CD4-positive, alpha-beta T cell treated with Interleukin-10 for 1 hour (primary cell): ENCODE results near the gene CCDC187.
"Not testable (repeated sequence)": the region's sequence is repeated elsewhere in the genome, so short reads cannot be mapped to it uniquely, and the experiment has no call there.

ENCODE experiments used
- DNase-seq: peaks from one replicate; pipeline ENCODE4 v3.0.0-alpha.2; 2020

CCDC187 gene

DNA sequence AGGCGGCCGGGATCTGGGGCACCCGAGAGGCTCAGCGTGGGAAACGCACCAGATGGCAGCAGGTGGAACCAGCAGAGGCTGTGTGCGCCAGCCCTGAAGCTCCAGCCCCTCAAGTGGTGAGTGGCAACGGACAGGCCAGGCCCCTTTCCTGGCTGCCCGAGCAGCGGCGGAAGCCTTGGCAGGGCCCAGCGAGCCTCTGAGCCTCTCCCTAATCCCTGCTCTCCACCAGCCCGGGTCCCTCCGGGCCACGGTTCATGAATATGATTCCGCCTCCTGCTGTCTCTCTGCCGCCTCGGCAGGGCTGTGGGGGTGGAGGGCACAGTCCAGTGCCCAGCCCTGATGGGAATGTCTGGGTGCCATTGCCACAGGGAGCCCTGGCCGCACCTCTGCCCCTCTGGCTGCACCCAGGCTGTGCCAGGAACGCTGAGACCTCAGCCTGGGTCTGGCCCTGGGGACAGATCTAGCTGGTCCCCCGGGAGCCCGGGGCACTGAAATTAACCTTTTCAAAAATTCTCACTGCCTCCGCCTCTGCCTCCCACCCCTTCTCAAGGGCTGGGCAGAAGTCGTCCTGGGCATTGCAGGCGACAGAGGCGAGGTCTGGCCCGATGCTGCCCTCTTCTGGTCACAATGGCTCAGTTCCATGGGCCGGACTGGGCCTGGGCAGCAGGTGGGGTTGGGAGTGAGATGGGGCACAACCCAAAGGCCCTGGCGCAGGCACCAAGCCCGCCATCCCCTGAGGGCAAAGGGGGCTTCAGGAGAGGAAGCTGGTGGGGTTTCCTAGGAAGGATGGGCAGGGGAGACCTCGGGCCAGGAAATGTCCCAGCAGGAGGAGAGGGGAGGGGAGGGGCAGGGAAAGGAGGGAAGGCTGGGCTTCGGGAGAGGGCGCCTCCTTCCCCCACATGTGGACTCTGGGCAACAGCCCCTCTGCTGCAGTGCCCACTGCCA lies 20.3 kb downstream of the CCDC187 start:
- DNase-seq = peak; percentile 76

DNA sequence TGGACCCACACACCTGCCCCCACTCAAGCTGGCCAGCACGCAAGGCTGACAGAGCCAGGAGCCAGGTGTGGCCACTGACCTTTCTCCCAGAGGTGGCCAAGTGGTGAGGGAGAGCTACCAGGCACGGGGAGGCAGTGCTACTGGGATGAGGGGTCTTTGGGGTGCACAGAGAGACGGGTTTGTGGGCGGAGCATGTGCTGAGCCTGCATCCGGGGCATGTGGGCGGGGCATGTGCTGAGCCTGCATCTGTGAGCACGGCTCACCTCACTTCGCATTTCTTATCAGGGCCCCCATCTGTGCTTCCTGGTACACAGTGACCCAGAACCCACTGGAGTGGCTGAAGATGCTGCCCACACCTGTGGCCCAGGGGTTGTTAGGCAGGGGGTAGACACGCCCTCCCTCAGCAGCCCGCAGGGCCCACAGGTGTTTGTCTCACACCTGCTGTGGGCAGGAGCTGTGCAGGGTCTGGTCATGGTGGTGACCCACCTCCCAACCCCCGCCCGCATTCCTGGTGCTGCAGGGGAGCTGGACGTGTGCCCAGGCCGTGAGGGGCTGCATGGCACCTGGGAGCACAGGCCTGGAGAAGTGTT lies 21.5 kb downstream of the CCDC187 start:
- DNase-seq = no peak

DNA sequence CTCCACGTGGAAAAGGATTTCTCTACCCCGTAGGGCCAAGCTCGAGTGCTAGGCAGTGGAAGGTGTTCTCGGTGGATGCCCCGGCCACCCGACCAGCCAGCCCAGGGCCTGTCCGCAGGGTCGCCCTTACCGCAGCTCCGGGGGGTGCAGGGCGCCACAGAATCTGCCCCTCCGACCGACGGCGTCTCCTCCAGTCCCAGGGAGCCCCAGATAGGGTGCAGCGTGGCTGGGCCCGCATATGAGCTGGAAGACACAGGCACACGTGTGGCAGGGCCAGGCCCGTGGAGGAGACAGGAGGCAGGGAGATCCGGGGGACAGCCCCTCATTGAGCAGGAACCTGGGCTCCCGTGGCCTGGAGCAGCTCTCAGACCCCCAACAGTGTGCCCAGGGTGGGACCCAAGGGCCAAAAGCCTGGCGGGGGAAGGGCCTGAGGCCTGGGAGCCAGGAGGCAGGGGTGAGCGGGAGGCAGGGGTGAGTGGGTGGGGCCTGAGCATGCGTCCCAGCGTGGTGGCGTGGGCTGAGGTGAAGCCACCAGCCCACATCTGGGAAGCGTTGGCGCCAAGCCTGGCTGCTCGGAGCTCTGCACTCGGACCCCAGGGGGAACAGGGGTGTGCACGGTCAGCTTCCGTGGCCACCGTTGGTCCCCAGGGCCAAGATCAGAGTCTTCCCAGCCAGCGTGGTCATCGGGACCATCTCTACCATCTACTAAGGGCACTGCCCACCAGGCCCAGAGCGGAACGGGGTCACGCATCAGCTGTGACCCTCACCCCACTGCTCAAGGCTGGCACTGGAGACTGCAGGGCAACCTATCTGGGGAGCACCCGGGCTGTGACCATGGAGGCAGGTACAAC lies 22.2 kb downstream of the CCDC187 start:
- no peak for DNase-seq

DNA sequence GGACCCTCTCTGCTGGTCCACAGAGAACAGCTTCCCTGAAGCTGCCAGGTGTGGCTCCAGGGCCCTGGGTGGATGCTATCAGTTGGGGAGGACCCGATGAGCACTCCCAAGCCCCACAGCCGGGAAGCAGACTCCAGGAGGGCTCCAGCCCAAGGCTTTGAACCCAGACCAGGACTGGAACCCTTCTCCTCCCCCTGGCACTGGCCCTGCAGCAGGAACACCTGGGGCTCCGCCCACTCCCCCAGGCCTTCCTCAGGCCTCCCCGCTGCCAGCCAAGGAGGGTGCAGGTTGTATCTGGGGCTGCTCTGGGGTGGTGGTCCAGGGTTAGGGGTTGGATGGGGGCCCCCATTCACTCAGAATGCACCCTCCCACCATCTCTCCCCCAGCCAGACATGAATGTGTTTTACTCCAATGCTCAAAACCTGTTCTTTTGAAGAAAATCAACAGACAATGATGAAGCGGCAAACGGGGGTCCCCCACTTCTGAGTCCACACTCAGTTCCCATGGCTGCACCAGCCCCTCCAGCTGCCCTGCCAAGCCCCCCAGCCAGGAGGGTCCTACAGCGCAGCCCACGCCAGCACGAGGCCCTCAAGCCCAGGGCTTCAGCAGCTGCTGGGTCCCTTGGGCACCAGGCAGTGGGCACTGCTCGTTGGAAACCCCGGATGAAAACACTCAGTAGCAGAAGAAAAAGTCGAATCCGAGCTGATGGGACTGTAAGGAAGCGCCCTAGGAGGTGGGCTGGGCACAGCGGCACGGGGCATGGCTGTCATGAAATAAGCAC lies 23.2 kb downstream of the CCDC187 start:
- no peak for DNase-seq

DNA sequence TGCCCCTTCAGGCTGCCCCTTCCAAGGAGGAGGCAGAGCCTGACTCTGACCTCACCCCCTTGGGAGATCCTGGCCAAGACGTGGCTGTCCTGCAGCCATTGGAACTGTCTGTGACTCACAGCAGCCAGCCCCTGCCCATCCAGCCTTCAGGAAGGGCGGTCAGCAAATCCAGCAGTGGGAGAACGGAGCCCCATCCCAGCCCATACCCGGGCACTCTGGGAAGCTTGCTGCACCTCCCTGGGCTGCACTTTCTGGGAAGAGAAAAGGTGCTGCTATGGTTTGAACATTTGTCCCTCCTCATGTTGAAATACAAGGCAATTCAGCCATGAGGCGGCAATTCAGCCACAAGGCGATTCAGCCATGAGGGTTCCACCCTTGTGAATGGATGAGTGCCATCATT lies 24.4 kb downstream of the CCDC187 start:
- no peak for DNase-seq

DNA sequence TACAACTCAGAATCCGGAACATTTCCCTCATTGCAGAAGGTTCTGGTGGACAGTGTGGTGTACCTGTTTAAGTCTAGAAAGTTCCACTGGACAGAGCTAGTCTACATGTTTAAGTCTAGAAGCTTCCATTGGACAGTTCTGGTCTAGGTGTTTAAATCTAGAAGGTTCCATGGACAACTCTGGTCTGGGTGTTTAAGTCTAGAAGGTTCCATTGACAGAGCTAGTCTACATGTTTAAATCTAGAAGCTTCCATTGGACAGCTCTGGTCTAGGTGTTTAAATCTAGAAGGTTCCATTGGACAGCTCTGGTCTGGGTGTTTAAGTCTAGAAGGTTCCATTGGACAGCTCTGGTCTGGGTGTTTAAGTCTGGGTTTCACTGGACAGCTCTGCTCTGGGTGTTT lies 25.0 kb downstream of the CCDC187 start:
- DNase-seq = no peak

DNA sequence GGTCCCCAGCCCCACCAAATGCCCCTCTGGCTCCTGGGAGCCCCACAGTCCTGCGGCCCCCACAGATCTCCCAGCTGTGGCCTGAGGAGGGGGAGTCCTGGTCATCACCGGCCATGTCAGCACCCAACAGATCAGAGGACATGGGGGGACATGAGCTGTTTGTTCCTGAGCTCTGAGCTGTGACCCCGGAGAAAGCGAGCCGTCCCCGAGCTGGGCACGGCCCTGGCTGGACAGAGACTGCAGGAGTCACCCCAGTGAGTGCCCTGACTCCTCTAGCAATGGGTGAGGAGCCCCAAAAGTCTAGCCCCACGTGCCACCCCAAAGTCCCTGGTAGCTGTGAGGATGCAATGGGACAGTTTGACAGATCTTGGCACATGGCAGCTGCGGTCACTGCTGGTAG lies 25.7 kb downstream of the CCDC187 start:
- DNase-seq = no peak

DNA sequence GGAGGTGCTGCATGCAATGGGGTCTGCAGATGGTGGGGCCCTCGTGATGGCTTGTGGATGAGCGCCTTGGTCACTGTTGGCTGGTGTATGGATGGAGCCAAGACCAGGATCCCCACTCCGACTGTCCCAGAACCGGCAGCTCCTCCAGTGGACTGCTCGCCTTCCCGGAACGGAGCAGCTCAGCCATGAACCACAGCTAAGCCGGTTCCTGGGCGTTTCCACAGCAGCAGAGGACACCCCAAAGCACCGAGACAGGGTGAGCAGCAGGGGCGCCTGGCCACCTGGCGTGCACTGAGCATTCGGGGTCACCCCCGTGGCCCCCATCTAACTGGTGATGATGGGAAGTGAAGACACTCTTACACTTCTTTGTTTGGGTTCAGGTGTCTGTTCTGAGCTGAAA lies 26.1 kb downstream of the CCDC187 start:
- DNase-seq = no peak

DNA sequence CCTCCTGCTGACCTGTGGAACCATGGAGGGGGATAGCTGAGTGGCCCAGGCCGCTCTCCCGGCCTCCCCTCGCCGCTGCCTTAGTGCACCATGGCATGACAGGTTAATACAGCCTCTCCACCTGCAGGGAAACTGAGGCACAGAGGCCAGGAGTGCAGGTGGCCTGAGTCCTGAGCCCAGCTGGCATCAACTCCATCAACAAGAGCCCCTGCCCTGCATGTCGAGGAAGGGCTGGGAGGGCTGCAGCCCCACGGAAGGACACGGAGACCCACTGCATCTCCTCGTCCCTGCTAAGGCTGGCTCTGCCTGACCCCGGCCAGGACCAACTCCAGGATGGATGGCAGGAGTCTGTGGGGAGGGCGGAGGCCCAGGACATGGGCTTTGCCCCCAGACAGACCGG lies 27.2 kb downstream of the CCDC187 start:
- DNase-seq = no peak

DNA sequence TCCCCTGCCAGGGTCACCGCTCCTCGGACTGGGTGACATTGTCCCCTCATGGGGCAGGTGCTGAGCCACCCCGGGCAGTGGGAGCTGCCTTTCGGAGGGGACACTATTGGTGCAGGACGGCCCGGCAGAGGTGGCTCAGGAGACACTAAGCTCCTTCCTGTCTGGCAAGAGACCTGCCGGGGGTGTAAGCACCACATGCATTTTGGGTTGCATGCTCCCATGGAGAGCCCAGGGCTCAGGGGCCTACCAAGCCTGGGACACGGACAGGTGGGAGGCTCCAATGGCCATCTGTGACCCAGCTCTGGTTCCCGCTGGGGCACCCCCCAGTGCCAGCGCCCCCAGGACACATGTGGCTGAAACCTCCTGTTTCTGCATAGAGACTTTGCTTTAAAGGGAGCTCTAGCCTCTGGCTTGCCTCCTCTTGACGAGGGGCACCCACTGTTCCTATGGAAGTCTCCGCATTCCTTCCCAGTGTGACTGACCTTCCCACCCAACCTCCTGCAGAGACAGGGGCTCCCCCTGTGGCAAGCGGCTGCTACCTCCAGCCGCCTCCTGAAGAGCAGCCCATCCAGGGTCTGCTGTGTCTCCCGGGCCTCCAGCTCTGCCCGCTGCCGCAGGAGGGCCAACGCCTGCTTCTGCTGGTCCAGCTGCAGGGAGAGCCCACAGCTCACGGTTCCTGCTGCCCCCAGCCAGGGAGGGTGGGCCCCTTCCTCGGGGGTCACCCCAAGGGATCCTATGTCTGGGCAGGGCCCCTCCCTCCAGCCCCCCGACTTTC lies 28.1 kb downstream of the CCDC187 start:
- no peak for DNase-seq

DNA sequence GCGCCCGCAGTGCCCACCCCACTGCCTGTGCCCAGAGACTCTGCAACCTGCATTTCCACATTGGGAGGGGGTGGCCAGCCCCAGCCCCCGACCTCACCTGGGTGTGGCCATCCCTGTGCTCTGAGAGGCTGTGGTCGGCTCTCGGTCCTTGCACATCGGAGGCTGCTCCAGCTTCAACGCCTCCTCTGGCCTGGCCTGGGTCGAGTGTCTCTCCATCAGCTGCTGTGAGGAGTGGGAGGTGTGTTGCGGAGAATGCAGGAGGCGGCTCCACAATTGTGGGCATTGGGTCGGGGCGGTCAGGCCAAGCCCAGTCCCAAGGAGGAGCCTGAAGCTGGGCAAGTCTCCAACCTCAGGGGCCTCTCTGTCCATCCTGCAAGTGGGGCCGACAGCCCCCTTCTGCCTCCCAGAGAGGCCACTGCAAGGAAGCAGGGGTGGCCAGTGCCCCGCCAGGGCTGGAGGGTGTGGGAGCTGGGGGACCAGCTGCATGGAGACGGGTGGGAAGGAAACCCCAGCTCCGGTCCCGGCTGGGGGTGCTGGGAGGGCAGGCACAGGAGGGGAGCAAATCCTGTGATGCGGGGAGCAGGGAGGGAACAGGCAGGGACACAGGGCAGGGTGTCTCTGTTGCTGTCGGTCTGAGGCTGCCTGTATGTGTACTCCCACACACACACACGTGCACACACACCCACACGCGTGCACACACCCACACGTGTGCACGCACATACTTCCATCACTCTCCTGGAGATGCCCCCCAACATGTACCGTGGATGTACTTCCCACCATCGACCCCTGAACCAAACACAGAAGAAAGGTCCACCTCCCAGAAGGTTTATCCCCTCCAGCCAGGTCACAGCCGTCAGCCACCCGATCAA lies 28.9 kb downstream of the CCDC187 start:
- DNase-seq = no peak

DNA sequence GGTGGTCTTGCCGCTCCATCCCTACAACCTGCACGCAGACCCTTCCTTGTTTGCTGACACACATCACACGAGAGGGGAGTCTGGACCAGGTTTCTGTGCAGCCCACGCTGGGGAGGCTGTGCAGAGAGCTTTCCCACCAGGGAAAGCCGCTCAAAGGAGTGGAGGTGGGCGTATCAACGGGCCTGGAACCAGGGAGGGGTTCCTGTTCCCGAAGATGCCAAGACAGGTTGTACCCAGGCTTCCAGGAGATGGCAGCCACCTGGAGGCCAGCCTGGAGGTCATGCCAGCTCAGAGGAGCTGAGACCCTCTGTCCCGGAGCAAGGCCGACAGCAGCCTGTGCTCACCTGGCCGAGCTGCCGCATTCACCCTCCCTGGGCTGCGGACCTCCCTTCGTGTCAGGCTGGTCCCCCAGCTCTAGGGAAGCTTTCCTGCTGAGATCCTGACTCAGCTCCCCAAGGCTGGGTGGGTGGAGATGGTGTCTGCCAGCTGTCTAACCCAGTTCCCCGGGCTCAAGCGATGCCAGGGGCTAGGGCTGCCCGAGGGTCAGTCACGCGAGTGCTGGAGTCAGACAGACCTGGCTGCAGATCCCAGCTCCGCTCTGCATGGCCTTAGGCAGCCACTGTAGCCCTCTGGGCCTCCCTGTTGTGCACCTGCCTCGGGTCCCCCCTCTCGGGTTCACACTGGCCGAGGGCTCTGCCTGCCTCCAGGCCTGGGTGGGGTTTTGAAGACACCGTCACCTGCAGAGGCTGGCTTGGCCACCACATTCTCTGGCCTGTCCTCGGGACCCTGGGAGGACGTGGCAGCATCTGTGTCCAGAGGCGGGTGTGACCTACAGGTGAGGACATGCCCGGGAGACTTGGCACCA lies 29.7 kb downstream of the CCDC187 start:
- DNase-seq = no peak

DNA sequence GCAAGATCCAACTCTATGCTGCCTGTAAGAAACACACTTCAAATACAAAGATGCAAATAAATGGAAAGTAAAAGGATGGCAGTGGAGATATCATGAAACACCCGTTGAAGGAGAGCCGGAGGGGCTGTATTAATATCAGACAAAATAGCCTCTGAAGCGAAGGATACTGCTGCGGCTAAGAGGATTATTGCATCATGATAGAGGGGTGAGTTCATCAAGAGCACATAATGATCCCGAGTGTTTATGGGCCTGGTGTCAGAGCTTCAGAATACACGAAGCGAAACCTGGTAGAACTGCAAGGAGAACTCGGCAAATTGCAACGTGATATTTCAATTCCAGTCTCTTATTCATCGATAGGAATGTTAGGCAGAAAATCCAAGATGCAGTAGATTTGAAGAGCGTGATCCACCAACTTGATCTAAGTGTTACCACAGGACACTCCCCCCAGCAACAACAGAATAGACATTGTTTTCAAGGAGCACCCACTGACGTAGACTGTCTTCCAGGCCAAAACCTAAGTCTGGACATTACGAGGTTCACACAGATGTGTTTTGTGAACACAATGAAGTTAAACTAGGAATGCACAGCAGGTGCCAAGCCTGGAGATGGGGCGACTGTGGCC lies 30.5 kb downstream of the CCDC187 start:
- no peak for DNase-seq

DNA sequence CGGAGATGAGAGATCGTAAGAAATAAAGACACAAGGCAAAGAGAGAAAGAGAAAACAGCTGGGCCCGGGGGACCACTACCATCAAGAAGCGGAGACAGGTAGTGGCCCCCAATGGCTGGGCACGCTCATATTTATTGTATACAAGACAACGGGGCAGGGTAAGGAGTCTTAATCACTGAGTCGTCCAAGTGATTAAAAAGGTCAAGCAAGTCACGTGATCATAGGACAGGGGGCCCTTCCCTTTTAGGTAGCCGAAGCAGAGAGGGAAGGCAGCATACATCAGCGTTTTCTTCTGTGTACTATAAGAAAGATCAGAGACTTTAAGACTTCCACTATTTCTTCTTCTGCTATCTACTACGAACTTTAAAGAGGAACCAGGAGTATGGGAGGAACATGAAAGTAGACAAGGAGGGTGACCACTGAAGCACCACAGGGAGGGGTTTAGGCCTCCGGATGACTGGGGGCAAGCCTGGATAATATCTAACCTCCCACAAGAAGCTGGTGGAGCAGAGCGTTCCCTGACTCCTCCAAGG lies 33.7 kb downstream of the CCDC187 start:
- no peak for DNase-seq

DNA sequence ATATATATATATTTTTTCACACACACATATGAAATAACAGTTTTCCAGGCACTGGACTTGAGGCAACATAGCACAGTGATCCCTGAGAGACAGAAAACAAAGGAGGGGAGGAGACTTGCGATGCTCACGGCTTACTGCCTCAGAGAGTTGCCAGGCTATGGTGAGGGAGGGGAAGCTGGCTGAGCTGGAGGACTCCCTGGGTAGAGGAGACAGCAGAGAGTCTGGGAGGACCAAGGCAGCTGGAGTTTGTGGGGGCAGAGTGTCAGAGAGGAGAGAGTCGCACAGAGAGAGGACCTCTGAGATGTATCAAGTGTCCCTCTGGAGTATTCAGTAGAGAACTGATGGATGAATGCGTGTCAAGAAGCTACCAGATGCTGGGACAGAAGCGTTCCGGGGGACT lies 35.2 kb downstream of the CCDC187 start:
- no peak for DNase-seq

DNA sequence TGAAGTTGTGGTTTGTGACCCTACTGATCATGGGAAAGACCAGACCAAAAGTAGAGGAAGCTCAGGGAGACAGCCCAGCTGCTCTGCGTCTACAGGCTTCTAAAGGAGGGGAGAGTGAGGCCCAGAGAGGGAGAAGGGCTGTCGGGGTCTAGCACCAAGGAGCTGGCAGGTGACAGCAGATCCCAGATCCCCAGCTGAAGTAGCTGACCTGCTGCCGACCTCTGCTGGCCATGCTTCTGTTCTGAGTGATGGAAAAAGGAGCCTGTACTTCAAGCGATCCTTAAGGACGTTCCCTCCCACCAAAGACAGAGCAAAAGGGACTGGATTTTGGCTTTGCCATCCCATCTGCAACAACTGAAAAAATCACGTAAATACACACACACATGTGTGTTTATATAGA lies 35.6 kb downstream of the CCDC187 start:
- no peak for DNase-seq

DNA sequence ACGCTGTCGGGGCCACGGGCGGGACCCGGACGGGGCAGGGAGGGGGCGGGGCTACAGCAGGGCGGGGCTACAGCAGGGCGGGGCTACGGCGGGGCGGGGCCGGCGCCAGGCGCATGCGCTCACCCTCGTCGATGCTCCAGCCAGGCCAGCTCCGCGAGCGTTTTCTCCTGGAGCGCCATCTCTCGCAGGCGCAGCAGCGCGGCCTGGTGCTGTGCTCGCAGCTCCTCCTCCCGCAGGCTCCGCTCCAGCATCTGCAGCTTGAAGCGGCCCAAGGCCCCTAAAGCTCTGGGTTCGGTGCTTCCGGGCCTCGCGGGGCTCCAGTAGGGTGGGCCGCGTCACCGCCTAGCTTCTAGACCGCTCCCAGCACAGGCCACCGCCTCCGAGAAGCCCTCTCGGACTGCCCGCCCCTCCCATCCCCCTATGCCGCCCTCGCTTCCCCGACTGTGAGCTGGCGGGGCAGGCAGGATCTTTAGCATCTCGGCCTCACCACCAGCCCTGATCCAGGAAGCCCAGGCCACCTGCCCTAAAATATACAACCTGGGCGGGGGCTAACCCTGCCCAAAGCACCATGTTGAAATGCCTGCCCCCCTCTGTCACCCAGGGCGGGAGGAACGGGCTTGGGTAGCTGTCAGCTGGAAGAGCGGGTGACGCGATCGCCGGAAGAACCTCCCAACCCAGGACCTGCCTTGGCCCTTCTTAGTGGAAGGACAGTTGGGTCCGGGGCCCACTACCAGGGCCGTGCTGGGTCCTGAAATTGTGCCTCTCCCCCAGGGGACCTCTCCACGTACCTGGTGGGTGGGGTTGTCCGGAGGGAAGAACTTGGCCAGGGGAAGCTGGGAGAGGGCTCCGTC lies 36.4 kb downstream of the CCDC187 start:
- DNase-seq = peak; percentile 90

DNA sequence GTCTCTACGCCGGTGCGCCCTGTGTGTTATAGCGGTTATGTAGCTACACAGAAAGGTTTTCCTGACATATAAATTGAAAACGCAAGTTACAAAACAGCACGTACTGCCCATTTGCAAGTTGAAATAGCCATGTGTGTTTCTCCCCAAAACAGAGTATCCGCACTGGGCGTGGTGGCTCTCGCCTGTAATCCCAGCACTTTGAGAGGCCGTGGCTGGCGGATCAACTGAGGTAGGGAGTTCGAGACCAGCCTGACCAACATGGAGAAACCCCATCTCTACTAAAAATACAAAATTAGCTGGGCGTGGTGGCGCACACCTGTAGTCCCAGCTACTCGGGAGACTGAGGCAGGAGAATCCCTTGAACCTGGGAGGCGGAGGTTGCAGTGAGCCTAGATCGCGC lies 37.3 kb downstream of the CCDC187 start:
- DNase-seq = not testable (repeated sequence)
